HuH-7 (cell line): ENCODE data around the gene ZNF182.
"Not testable (repeated sequence)": the region's sequence is repeated elsewhere in the genome, so short reads cannot be mapped to it uniquely, and the experiment has no call there.

Experiments used
- DNase-seq: peaks from one replicate; pipeline ENCODE4 v3.0.0; 2011; ENCODE audit warnings: low spot score

Gene ZNF182

GRCh38 chrX:48001260-48001659 is 2.5 kb downstream of the ZNF182 start:
- DNase-seq, result no peak

- DNase-seq, result no peak
Measured at GRCh38 chrX:47992669-47993068, 11.1 kb downstream of the ZNF182 start.

GRCh38 chrX:47992095-47992380 is 11.8 kb downstream of the ZNF182 start:
- DNase-seq, result no peak

- no peak for DNase-seq
Measured at GRCh38 chrX:47991263-47992094, 12.3 kb downstream of the ZNF182 start.

- DNase-seq, result no peak
Measured at GRCh38 chrX:47976254-47977151, 27.3 kb downstream of the ZNF182 start.

- no peak for DNase-seq
Measured at GRCh38 chrX:47973235-47973634, 30.6 kb downstream of the ZNF182 start.

GRCh38 chrX:47965526-47965925 is 38.3 kb downstream of the ZNF182 start:
- DNase-seq, result not testable (repeated sequence)

- DNase-seq, result not testable (repeated sequence)
Measured at GRCh38 chrX:47961830-47962229, 42.0 kb downstream of the ZNF182 start.

- no peak for DNase-seq
Measured at GRCh38 chrX:47960406-47960805, 43.4 kb downstream of the ZNF182 start.

- DNase-seq, result peak; percentile 10
Measured at GRCh38 chrX:47958761-47959342, 44.9 kb downstream of the ZNF182 start.

- DNase-seq, result not testable (repeated sequence)
Measured at GRCh38 chrX:47958206-47958605, 45.6 kb downstream of the ZNF182 start.

GRCh38 chrX:47956016-47956415 is 47.8 kb downstream of the ZNF182 start:
- no peak for DNase-seq

- DNase-seq, result not testable (repeated sequence)
Measured at GRCh38 chrX:47955295-47955694, 48.5 kb downstream of the ZNF182 start.

GRCh38 chrX:47941423-47941822 is 62.4 kb downstream of the ZNF182 start:
- DNase-seq, result no peak

GRCh38 chrX:47940448-47940847 is 63.3 kb downstream of the ZNF182 start:
- no peak for DNase-seq

GRCh38 chrX:47936940-47937317 is 66.9 kb downstream of the ZNF182 start:
- no peak for DNase-seq

GRCh38 chrX:47936224-47936939 is 67.4 kb downstream of the ZNF182 start:
- no peak for DNase-seq

- DNase-seq, result no peak
Measured at GRCh38 chrX:47933946-47934345, 69.8 kb downstream of the ZNF182 start.

- DNase-seq, result not testable (repeated sequence)
Measured at GRCh38 chrX:47931970-47932369, 71.8 kb downstream of the ZNF182 start.

GRCh38 chrX:47927212-47927611 is 76.6 kb downstream of the ZNF182 start:
- DNase-seq, result no peak
